Thyroid gland (tissue), 4 donors: ENCODE results near the gene MRPL43. TPM values are rescaled to one million over a fixed set of nuclear protein-coding genes. Genes with fewer than 3 reads are reported as not detected.
"Not testable (repeated sequence)": the region's sequence is repeated elsewhere in the genome, so short reads cannot be mapped to it uniquely, and the experiment has no call there.

Source experiments
- DNase-seq, 2 donors: peaks; one replicate each; pipeline ENCODE4 v3.0.0-alpha.2; 2019
- H3K27ac ChIP-seq, 3 donors: fragments of 200-600 bp; sonication (generic); 1 replicate in 2 of 3; 2 replicates in 1 of 3; pipeline ENCODE4 v1.5.1; 2016 to 2019; ENCODE audit warnings: mild to moderate bottlenecking in 1 of 3, moderate library complexity in 1 of 3
- H3K27me3 ChIP-seq: fragments of 200-600 bp; sonication (generic); one replicate; pipeline ENCODE4 v1.5.1; 2019
- H3K36me3 ChIP-seq, 2 donors: fragments of 200-600 bp; sonication (generic); one replicate each; pipeline ENCODE4 v1.5.1; 2016 to 2019
- H3K4me1 ChIP-seq, 2 donors: fragments of 200-600 bp; sonication (generic); one replicate each; pipeline ENCODE4 v1.5.1; 2017 to 2019
- H3K4me3 ChIP-seq, 3 donors: fragments of 200-600 bp; sonication (generic); replicated peaks in 1 of 3; 1 replicate in 2 of 3; 2 replicates in 1 of 3; pipeline ENCODE4 v1.5.1; 2016; ENCODE audit warnings: mild to moderate bottlenecking in 1 of 3
- H3K9me3 ChIP-seq: fragments of 200-600 bp; sonication (generic); one replicate; pipeline ENCODE4 v1.5.1; 2017
- POLR2A ChIP-seq, 2 donors: fragments of 450-650 bp; IDR thresholded peaks; one replicate each; pipeline ENCODE4 v1.6.1; 2017; ENCODE audit warnings: antibody characterized with exemption in 2 of 2, mild to moderate bottlenecking in 2 of 2, moderate library complexity in 1 of 2
- WGBS, 2 donors: methylation state at CpG; one replicate each; pipeline ENCODE4 v1.1.5; 2017; 5-methylcytosine and 5-hydroxymethylcytosine counted together
- intact Hi-C: fragments of 100-400 bp; cut with DNase I; formaldehyde crosslinking; loops from one replicate; pipeline ENCODE4 v1.15.1; 2023
- total RNA-seq, 4 donors: library from RNA; depleted of rRNA; stranded (reverse); fragments of >200 nt; gene quantifications; one replicate each; pipeline ENCODE4 v1.2.3, GENCODE V29; 2016
- TF ChIP-seq, protein P1 (sequence below), 6 experiments: fragments of 200-600 bp in 3 of 6; fragments of 450-650 bp in 3 of 6; sonication (generic) in 3 of 6; IDR thresholded peaks; one replicate each; pipeline ENCODE4 v1.5.1; 2016 to 2019; ENCODE audit warnings: antibody characterized with exemption in 6 of 6, mild to moderate bottlenecking in 2 of 6, inconsistent platforms in 1 of 6, moderate library complexity in 1 of 6

MRPL43 gene
- total RNA-seq, 4 donors from 2014 or later = 86.1 to 178 (median 145) TPM

DNA sequence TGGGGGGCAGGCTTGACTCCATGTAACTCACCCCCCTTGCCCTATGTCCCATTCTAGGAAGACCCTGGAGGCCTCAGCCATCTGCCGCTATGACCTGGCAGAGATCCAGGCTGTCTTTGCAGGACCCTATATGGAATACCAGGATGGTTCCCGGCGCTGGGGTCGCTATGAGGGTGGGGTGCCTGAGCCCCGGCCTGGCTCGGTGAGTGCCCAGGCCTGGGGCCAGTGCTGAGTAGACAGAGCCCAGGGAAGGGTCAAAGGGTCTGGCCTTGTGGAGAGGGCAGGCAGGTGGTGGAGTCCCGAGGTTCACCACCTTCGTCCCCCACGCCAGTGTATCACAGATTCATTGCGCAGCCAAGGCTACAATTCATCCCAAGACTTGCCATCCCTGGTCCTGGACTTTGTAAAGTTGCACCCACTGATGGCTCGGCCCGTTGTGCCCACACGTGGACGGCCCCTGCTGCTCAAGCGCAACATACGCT, 7.5 kb downstream of the MRPL43 start:
- intact Hi-C loops = no loop called here
- no peaks in the 10 kb centered on the region for H3K9me3 ChIP-seq
- no peaks in the 10 kb centered on the region for H3K4me1 ChIP-seq
- no peak overlapping the region for H3K4me3 ChIP-seq
- DNase-seq = no peak
- no peaks in the 10 kb centered on the region for H3K27me3 ChIP-seq
- 94 to 98% methylated on average over 11 to 16 of the region's 16 CpGs for WGBS, 2 donors
- H3K36me3 ChIP-seq = peaks cover 13 to 16% of the 10 kb centered on the region in 2 donors
- H3K27ac ChIP-seq = no peak overlapping the region
- TF ChIP-seq POLR2A (IDR thresholded peaks at IDR 0.05) = no peak
- TF ChIP-seq, protein P1, sequence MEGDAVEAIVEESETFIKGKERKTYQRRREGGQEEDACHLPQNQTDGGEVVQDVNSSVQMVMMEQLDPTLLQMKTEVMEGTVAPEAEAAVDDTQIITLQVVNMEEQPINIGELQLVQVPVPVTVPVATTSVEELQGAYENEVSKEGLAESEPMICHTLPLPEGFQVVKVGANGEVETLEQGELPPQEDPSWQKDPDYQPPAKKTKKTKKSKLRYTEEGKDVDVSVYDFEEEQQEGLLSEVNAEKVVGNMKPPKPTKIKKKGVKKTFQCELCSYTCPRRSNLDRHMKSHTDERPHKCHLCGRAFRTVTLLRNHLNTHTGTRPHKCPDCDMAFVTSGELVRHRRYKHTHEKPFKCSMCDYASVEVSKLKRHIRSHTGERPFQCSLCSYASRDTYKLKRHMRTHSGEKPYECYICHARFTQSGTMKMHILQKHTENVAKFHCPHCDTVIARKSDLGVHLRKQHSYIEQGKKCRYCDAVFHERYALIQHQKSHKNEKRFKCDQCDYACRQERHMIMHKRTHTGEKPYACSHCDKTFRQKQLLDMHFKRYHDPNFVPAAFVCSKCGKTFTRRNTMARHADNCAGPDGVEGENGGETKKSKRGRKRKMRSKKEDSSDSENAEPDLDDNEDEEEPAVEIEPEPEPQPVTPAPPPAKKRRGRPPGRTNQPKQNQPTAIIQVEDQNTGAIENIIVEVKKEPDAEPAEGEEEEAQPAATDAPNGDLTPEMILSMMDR (IDR thresholded peaks at IDR 0.05) = no peak

DNA sequence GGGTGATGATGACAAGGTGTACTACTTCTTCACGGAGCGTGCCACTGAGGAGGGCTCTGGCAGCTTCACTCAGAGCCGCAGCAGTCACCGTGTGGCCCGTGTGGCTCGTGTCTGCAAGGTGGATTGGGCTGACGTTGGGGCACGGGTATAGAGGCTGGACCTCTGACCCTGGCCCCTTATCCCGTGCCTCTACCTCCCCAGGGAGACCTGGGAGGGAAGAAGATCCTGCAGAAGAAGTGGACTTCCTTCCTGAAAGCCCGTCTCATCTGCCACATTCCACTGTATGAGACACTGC, 8.4 kb downstream of the MRPL43 start:
- H3K9me3 ChIP-seq = no peaks in the 10 kb centered on the region
- intact Hi-C loops = no loop called here
- H3K36me3 ChIP-seq = peaks cover 13 to 16% of the 10 kb centered on the region in 2 donors
- no peak overlapping the region for H3K4me3 ChIP-seq
- H3K27ac ChIP-seq = no peak overlapping the region
- 71 to 81% methylated on average over 1 to 10 of the region's 10 CpGs for WGBS, 2 donors
- TF ChIP-seq, protein P1 (IDR thresholded peaks at IDR 0.05) = no peak
- no peak for TF ChIP-seq POLR2A (IDR thresholded peaks at IDR 0.05)
- no peaks in the 10 kb centered on the region for H3K4me1 ChIP-seq
- DNase-seq = no peak
- H3K27me3 ChIP-seq = no peaks in the 10 kb centered on the region

DNA sequence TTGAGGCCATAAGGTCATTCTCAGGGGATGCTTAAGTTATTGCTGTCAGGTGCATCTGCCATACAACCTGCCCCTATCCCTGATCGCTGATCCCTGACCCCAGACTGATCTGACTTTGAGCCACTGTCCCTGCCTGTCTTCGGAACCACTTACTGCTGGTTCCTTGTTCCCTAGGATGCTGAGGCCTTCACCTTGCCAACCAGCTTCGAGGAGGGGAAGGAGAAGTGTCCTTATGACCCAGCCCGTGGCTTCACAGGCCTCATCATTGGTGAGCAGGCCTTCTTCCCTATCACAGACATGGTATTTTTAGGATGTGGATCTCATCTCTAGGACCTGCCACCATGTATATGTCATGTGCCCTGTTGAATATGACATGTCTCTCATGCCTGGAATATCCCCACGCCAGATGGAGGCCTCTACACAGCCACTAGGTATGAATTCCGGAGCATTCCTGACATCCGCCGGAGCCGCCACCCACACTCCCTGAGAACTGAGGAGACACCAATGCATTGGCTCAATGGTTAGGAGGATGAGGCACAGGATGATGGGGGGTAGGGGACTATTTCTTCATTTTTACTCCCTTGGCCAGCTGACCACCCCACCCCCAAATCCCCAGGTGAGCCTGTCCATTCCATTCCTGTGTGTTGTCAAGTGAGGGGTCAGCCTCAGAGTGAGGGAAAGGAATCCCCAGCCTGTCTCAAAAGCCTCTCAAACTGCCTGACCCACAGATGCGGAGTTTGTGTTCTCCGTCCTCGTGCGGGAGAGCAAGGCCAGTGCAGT, 9.0 kb downstream of the MRPL43 start:
- intact Hi-C loops = no loop called here
- Histone ChIP-seq H3K9me3 (no peaks in the 10 kb centered on the region), H3K27ac (no peak overlapping the region), H3K4me1 (no peaks in the 10 kb centered on the region), H3K36me3 (peaks cover 11 to 16% of the 10 kb centered on the region in 2 donors), H3K27me3 (no peaks in the 10 kb centered on the region), H3K4me3 (no peak overlapping the region)
- DNase-seq = no peak
- no peak for TF ChIP-seq POLR2A (IDR thresholded peaks at IDR 0.05)
- TF ChIP-seq, protein P1 (IDR thresholded peaks at IDR 0.05) = no peak
- WGBS, 2 donors = 79 to 91% methylated on average over 6 to 13 of the region's 13 CpGs

DNA sequence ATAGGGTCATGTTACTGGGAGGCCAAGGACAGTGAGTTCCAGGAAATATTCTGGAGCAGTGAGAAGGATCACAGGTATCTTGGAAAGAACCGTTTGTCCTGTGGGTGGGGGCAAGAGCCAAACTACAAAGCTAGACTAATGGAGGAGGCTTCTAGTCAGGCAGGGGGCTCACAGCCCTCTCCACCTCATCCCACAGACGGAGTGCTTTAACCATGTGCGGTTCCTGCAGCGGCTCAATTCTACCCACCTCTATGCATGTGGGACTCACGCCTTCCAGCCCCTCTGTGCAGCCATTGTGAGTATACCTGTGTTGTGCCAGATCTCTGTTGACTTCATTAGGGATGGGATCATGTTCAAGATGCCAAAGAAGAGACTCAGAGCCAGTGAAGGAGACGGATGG, 9.9 kb downstream of the MRPL43 start:
- DNase-seq = no peak
- Histone ChIP-seq H3K27ac (no peak overlapping the region), H3K9me3 (no peaks in the 10 kb centered on the region), H3K4me1 (no peaks in the 10 kb centered on the region), H3K4me3 (no peak overlapping the region), H3K27me3 (no peaks in the 10 kb centered on the region), H3K36me3 (peaks cover 9 to 11% of the 10 kb centered on the region in 2 donors)
- TF ChIP-seq, protein P1 (IDR thresholded peaks at IDR 0.05) = no peak
- no peak for TF ChIP-seq POLR2A (IDR thresholded peaks at IDR 0.05)
- WGBS, 2 donors = 84 to 88% methylated on average over 6 of the region's 6 CpGs
- intact Hi-C loops = no loop called here

DNA sequence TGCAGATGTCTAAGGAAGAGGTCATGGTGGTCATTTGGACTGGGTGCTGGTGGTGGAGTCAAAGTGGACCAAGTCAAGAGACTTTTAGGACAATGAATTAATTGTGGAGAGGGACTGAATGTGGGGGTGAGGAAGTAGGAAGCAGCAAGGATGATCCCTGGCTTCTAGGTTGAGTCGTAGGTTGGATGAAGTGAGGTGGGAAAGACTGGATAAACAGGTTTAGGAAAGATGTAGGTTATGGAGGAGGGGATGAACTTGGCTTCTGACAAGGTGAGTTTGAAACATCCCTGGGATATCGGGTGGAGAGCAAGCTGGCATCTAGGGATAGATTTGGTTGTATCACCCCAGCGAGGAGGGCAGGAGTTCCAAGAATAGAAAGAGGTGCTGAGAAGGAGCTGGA, 10.4 kb downstream of the MRPL43 start:
- peaks cover 9 to 11% of the 10 kb centered on the region in 2 donors for H3K36me3 ChIP-seq

DNA sequence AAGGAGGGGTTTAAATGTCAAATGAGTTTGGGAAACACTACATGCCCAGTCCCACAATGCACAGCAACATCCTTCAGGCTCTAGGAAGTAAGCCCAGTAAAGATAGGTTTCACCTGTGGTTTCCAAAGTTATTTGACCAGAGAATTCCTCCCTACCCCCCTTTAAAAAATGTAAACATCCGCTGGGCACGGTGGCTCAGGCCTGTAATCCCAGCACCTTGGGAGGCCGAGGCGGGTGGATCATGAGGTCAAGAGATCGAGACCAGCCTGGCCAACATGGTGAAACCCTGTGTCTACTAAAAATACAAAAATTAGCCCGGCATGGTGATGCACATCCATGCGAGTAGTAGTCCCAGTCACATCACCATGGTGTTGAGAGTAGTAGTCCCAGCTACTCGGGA, 11.9 kb downstream of the MRPL43 start:
- intact Hi-C loops, H3K4me1 ChIP-seq, H3K36me3 ChIP-seq, H3K27ac ChIP-seq, H3K9me3 ChIP-seq, H3K27me3 ChIP-seq, DNase-seq, H3K4me3 ChIP-seq: not testable (repeated sequence)
- 89 to 91% methylated on average over 8 of the region's 8 CpGs for WGBS, 2 donors

More for the DNA sequence above, 10.4 kb downstream of the MRPL43 start:
- intact Hi-C loops = no loop called here
- no peaks in the 10 kb centered on the region for H3K4me1 ChIP-seq
- H3K27me3 ChIP-seq = no peaks in the 10 kb centered on the region
- TF ChIP-seq, protein P1 (IDR thresholded peaks at IDR 0.05) = no peak
- TF ChIP-seq POLR2A (IDR thresholded peaks at IDR 0.05) = no peak
- H3K9me3 ChIP-seq = no peaks in the 10 kb centered on the region
- H3K4me3 ChIP-seq = no peak overlapping the region
- DNase-seq = no peak
- H3K27ac ChIP-seq = no peak overlapping the region
- 71 to 87% methylated on average over 3 of the region's 3 CpGs for WGBS, 2 donors
